ENCODE measurements around the gene NELL2.

DNA sequence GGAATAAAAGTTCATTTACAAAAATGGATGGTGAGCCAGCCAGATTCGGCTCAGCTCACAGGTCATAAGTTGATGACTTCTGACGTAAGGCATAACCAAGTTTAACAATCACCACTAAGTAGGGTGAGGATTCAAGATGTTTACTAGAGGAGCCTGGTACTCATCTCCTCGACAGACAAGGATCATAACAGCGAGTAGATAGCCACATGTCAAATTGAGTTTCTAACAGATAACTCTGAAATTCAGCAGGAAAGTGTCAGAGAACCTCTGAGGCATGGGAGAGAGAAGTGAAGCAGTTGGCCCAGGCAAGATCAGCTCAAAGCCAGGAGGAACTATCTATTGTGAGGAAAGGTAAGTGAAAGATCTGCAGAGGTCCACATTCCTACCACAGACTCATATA, 208.7 kb downstream of the NELL2 start:
- TF ChIP-seq, protein P1, sequence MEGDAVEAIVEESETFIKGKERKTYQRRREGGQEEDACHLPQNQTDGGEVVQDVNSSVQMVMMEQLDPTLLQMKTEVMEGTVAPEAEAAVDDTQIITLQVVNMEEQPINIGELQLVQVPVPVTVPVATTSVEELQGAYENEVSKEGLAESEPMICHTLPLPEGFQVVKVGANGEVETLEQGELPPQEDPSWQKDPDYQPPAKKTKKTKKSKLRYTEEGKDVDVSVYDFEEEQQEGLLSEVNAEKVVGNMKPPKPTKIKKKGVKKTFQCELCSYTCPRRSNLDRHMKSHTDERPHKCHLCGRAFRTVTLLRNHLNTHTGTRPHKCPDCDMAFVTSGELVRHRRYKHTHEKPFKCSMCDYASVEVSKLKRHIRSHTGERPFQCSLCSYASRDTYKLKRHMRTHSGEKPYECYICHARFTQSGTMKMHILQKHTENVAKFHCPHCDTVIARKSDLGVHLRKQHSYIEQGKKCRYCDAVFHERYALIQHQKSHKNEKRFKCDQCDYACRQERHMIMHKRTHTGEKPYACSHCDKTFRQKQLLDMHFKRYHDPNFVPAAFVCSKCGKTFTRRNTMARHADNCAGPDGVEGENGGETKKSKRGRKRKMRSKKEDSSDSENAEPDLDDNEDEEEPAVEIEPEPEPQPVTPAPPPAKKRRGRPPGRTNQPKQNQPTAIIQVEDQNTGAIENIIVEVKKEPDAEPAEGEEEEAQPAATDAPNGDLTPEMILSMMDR (IDR thresholded peaks at IDR 0.05 in 2 of 3, conservative IDR thresholded peaks at IDR 0.05 in 1 of 3; ENCODE audit: borderline replicate concordance in 1 of 3, insufficient read depth in 1 of 3, low read depth in 2 of 3, low read length in 2 of 3), result no peak
- TF ChIP-seq ZNF274 (IDR thresholded peaks at IDR 0.05; ENCODE audit: low read depth, low read length) (no peak), EZH2phosphoT487 (IDR thresholded peaks at IDR 0.05; ENCODE audit: borderline replicate concordance) (no peak), POLR2A (IDR thresholded peaks at IDR 0.05; ENCODE audit: borderline replicate concordance, extremely low read depth, insufficient read depth, insufficient read length) (no peak), TCF7L2 (IDR thresholded peaks at IDR 0.05; ENCODE audit: borderline replicate concordance, extremely low read depth, insufficient read depth, insufficient read length) (no peak), JUND (IDR thresholded peaks at IDR 0.05) (no peak), EGR1 (IDR thresholded peaks at IDR 0.05; ENCODE audit: low read depth) (no peak), EZH2 (IDR thresholded peaks at IDR 0.05) (no peak), SP1 (IDR thresholded peaks at IDR 0.05; ENCODE audit: low read depth) (no peak), RAD21 (IDR thresholded peaks at IDR 0.05; ENCODE audit: low read depth) (no peak)
- TF ChIP-seq, protein P2, sequence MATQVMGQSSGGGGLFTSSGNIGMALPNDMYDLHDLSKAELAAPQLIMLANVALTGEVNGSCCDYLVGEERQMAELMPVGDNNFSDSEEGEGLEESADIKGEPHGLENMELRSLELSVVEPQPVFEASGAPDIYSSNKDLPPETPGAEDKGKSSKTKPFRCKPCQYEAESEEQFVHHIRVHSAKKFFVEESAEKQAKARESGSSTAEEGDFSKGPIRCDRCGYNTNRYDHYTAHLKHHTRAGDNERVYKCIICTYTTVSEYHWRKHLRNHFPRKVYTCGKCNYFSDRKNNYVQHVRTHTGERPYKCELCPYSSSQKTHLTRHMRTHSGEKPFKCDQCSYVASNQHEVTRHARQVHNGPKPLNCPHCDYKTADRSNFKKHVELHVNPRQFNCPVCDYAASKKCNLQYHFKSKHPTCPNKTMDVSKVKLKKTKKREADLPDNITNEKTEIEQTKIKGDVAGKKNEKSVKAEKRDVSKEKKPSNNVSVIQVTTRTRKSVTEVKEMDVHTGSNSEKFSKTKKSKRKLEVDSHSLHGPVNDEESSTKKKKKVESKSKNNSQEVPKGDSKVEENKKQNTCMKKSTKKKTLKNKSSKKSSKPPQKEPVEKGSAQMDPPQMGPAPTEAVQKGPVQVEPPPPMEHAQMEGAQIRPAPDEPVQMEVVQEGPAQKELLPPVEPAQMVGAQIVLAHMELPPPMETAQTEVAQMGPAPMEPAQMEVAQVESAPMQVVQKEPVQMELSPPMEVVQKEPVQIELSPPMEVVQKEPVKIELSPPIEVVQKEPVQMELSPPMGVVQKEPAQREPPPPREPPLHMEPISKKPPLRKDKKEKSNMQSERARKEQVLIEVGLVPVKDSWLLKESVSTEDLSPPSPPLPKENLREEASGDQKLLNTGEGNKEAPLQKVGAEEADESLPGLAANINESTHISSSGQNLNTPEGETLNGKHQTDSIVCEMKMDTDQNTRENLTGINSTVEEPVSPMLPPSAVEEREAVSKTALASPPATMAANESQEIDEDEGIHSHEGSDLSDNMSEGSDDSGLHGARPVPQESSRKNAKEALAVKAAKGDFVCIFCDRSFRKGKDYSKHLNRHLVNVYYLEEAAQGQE (IDR thresholded peaks at IDR 0.05; ENCODE audit: low read depth), result no peak

All from HCT116 (cell line).